HepG2 (cell line): ENCODE results near the gene TMF1. TPM values are rescaled to one million over a fixed set of nuclear protein-coding genes. Genes with fewer than 3 reads are reported as not detected.

Source experiments
- ATF3 ChIP-seq: sonication (generic); formaldehyde crosslinking; IDR thresholded peaks from 2 replicates; pipeline ENCODE4 v1.4.0; 2020; ENCODE audit warnings: missing genetic modification reagents
- BRCA1 ChIP-seq: sonication (generic); formaldehyde crosslinking; IDR thresholded peaks from 2 replicates; pipeline ENCODE4 v1.4.0; 2020; ENCODE audit warnings: missing genetic modification reagents
- GATAD1 ChIP-seq: IDR thresholded peaks from 2 replicates; pipeline ENCODE4 v1.6.1; 2016; ENCODE audit warnings: missing genetic modification reagents, missing compliant biosample characterization
- KLF16 ChIP-seq, 2 experiments: sonication (generic) in 1 of 2; formaldehyde crosslinking in 1 of 2; IDR thresholded peaks; 2 replicates each; pipeline versions ENCODE4 v1.6.1 to v1.8.0; 2016 to 2023; ENCODE audit warnings: missing genetic modification reagents in 2 of 2, missing compliant biosample characterization in 1 of 2
- MXD1 ChIP-seq: sonication (generic); formaldehyde crosslinking; IDR thresholded peaks from 2 replicates; pipeline ENCODE4 v1.4.0; 2020; ENCODE audit warnings: mild to moderate bottlenecking, missing genetic modification reagents
- NR2C2 ChIP-seq: sonication (generic); formaldehyde crosslinking; IDR thresholded peaks from 2 replicates; pipeline ENCODE4 v1.4.0; 2020; ENCODE audit warnings: missing genetic modification reagents, mild to moderate bottlenecking, moderate library complexity, borderline replicate concordance
- NR2F1 ChIP-seq, 2 experiments: fragments of 450-650 bp in 1 of 2; formaldehyde crosslinking in 1 of 2; IDR thresholded peaks; 2 replicates each; pipeline versions ENCODE4 v1.5.0 to v1.6.1; 2016 to 2020; ENCODE audit warnings: mild to moderate bottlenecking in 1 of 2, missing compliant biosample characterization in 1 of 2, missing genetic modification reagents in 1 of 2, moderate library complexity in 1 of 2
- RFX5 ChIP-seq: IDR thresholded peaks from 2 replicates; pipeline ENCODE4 v1.6.1; 2011; ENCODE audit warnings: low read depth, low read length, improper control_type of control experiment
- RNF219 ChIP-seq: sonication (generic); formaldehyde crosslinking; IDR thresholded peaks from 2 replicates; pipeline ENCODE4 v1.5.0; 2020; ENCODE audit warnings: mild to moderate bottlenecking, missing genetic modification reagents
- ZBTB37 ChIP-seq: sonication (generic); formaldehyde crosslinking; IDR thresholded peaks from 2 replicates; pipeline ENCODE4 v1.4.0; 2020; ENCODE audit warnings: mild to moderate bottlenecking, missing genetic modification reagents
- ZNF24 ChIP-seq: fragments of 450-650 bp; IDR thresholded peaks from 2 replicates; pipeline ENCODE4 v1.6.1; 2017; ENCODE audit warnings: antibody characterized with exemption, mild to moderate bottlenecking
- ZNF562 ChIP-seq: sonication (generic); formaldehyde crosslinking; IDR thresholded peaks from 2 replicates; pipeline ENCODE4 v1.8.0; 2022; ENCODE audit warnings: missing genetic modification reagents, borderline replicate concordance
- polyA plus RNA-seq, 8 experiments: library from polyadenylated mRNA; depleted of rRNA in 3 of 8; stranded (reverse) in 7 of 8; unstranded in 1 of 8; fragments of >200 nt; fragmentation: Illumina TruSeq in 4 of 8; extraction: Trizol in 4 of 8; gene quantifications; 2 replicates each; pipeline versions ENCODE4 v1.2.1 to v1.2.3, GENCODE V29; 2011 to 2016; ENCODE audit warnings: low read depth in 4 of 8, missing spikeins in 1 of 8, mixed read lengths in 1 of 8; ENCODE audit not compliant: insufficient read depth in 1 of 8
- total RNA-seq, 5 experiments: library from RNA; depleted of rRNA; stranded (reverse); fragments of >200 nt; fragmentation: Illumina TruSeq; extraction: Trizol; gene quantifications; 2 replicates each; pipeline ENCODE4 v1.2.3, GENCODE V29; 2016; ENCODE audit warnings: low read depth in 1 of 5
- TF ChIP-seq, protein P1 (sequence below): sonication (generic); formaldehyde crosslinking; IDR thresholded peaks from 2 replicates; pipeline ENCODE4 v1.5.1; 2020; ENCODE audit warnings: missing genetic modification reagents, mild to moderate bottlenecking, borderline replicate concordance
- TF ChIP-seq, protein P2 (sequence below): sonication (generic); formaldehyde crosslinking; IDR thresholded peaks from 2 replicates; pipeline ENCODE4 v1.5.0; 2020; ENCODE audit warnings: missing genetic modification reagents
- TF ChIP-seq, protein P3 (sequence below), 2 experiments: sonication (generic) in 1 of 2; formaldehyde crosslinking in 1 of 2; IDR thresholded peaks; 2 replicates each; pipeline versions ENCODE4 v1.4.0 to v1.6.1; 2016 to 2020; ENCODE audit warnings: borderline replicate concordance in 1 of 2, low read depth in 1 of 2, mild to moderate bottlenecking in 1 of 2, missing genetic modification reagents in 1 of 2

Gene TMF1
- total and polyA plus RNA-seq, 2 of the 13 experiments (the other 11 are each of a cell fraction or from before 2014, with no cell fraction given), result 12.1 to 38.4 TPM

- no peak for TF ChIP-seq ZNF24
- TF ChIP-seq, protein P1, sequence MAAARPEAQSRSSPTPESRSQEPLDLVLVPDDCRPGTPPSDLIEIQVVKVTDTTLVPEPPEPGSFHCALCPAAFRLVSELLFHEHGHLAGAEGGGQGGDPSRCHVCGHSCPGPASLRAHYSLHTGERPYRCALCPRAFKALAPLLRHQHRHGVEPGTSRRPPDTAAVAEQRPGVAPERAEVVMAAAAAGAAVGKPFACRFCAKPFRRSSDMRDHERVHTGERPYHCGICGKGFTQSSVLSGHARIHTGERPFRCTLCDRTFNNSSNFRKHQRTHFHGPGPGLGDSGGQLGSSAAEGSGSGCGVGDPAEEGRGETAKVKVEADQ (CRISPR knock-in tag), result no peak; the same call in 1 of the 2 replicates
- TF ChIP-seq ZNF562, result no peak
- TF ChIP-seq ATF3, result no peak
- TF ChIP-seq GATAD1 (CRISPR knock-in tag), result 0 out of 2 replicates have a peak, but pooled peaks have one; percentile 63
- TF ChIP-seq, protein P2, sequence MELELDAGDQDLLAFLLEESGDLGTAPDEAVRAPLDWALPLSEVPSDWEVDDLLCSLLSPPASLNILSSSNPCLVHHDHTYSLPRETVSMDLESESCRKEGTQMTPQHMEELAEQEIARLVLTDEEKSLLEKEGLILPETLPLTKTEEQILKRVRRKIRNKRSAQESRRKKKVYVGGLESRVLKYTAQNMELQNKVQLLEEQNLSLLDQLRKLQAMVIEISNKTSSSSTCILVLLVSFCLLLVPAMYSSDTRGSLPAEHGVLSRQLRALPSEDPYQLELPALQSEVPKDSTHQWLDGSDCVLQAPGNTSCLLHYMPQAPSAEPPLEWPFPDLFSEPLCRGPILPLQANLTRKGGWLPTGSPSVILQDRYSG (CRISPR knock-in tag), result no peak
- TF ChIP-seq RFX5, result no peak
- no peak for TF ChIP-seq RNF219 (CRISPR knock-in tag)
- TF ChIP-seq ZBTB37 (CRISPR knock-in tag), result no peak
- no peak for TF ChIP-seq NR2F1 (CRISPR knock-in tag; IDR thresholded peaks at IDR 0.05)
- TF ChIP-seq NR2C2, result no peak
- TF ChIP-seq KLF16 (CRISPR knock-in tag; IDR thresholded peaks at IDR 0.05), result 0 out of 4 replicates have a peak, but pooled peaks of 1 of the 2 experiments have one; percentile 38
- TF ChIP-seq, protein P3, sequence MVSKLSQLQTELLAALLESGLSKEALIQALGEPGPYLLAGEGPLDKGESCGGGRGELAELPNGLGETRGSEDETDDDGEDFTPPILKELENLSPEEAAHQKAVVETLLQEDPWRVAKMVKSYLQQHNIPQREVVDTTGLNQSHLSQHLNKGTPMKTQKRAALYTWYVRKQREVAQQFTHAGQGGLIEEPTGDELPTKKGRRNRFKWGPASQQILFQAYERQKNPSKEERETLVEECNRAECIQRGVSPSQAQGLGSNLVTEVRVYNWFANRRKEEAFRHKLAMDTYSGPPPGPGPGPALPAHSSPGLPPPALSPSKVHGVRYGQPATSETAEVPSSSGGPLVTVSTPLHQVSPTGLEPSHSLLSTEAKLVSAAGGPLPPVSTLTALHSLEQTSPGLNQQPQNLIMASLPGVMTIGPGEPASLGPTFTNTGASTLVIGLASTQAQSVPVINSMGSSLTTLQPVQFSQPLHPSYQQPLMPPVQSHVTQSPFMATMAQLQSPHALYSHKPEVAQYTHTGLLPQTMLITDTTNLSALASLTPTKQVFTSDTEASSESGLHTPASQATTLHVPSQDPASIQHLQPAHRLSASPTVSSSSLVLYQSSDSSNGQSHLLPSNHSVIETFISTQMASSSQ (IDR thresholded peaks at IDR 0.05; ENCODE audit: low read depth), result no peak
- TF ChIP-seq, protein P3 (CRISPR knock-in tag; IDR thresholded peaks at IDR 0.05; ENCODE audit: borderline replicate concordance), result no peak
- TF ChIP-seq MXD1 (CRISPR knock-in tag), result no peak
- no peak for TF ChIP-seq BRCA1 (CRISPR knock-in tag)
These were observed 32.4 kb upstream of the TMF1 start, which contains the start of gene ARL6IP5 (continued) for GRCh38 chr3:69084326-69085167.
